Thoracic aorta (tissue), 2 donors: ENCODE data around the gene USP3. TPM values are rescaled to one million over a fixed set of nuclear protein-coding genes. Genes with fewer than 3 reads are reported as not detected.
"Not testable (repeated sequence)": the region's sequence is repeated elsewhere in the genome, so short reads cannot be mapped to it uniquely, and the experiment has no call there.

Source experiments
- ATAC-seq: fragments of 150-250 bp; one replicate; pipeline ENCODE4 v1.8.0; 2017; ENCODE audit warnings: low read depth; ENCODE audit not compliant: insufficient number of reproducible peaks, low FRiP score
- DNase-seq: peaks from one replicate; pipeline ENCODE4 v3.0.0-alpha.2; 2020; ENCODE audit warnings: low spot score
- H3K27ac ChIP-seq, 2 donors: fragments of 200-600 bp; sonication (generic); 1 replicate in 1 of 2; 2 replicates in 1 of 2; pipeline ENCODE4 v1.5.1; 2016; ENCODE audit warnings: mild to moderate bottlenecking in 2 of 2, moderate library complexity in 2 of 2
- H3K27me3 ChIP-seq: fragments of 200-600 bp; sonication (generic); replicated peaks from 2 replicates; pipeline ENCODE4 v1.6.0; 2016; ENCODE audit warnings: mild to moderate bottlenecking; ENCODE audit not compliant: insufficient read depth
- H3K36me3 ChIP-seq: fragments of 200-600 bp; sonication (generic); one replicate; pipeline ENCODE4 v1.5.1; 2016
- H3K4me1 ChIP-seq, 2 donors: fragments of 200-600 bp; sonication (generic); 1 replicate in 1 of 2; 2 replicates in 1 of 2; pipeline versions ENCODE4 v1.5.1 to v1.6.0; 2016; ENCODE audit warnings: low read depth in 2 of 2, mild to moderate bottlenecking in 1 of 2; ENCODE audit not compliant: control insufficient read depth in 1 of 2
- H3K4me3 ChIP-seq: fragments of 200-600 bp; sonication (generic); 2 replicates; pipeline ENCODE4 v1.5.1; 2016; ENCODE audit warnings: mild to moderate bottlenecking
- H3K9me3 ChIP-seq: fragments of 200-600 bp; sonication (generic); 2 replicates; pipeline ENCODE4 v1.5.1; 2016
- CTCF ChIP-seq: fragments of 200-600 bp; sonication (generic); IDR thresholded peaks from one replicate; pipeline ENCODE4 v1.5.1; 2019; ENCODE audit warnings: antibody characterized with exemption
- total RNA-seq, 2 donors: library from RNA; depleted of rRNA; stranded (reverse); fragments of >200 nt; gene quantifications; one replicate each; pipeline versions ENCODE4 v1.1.0 to v1.2.3, GENCODE V29; 2016

USP3 gene
- total RNA-seq, 2 donors from 2014 or later = 37.8 to 54.4 TPM

- Histone ChIP-seq H3K27me3 (no peaks in the 10 kb centered on the region), H3K4me1 (peaks cover 4 to 18% of the 10 kb centered on the region in 2 donors), H3K4me3 (no peak overlapping the region), H3K9me3 (no peaks in the 10 kb centered on the region), H3K27ac (peak overlapping the region; percentile 38 to 43), H3K36me3 (peaks cover 13% of the 10 kb centered on the region)
- ATAC-seq = peak; percentile 88
- TF ChIP-seq CTCF = peak; percentile 70
- DNase-seq = no peak
Observed at GRCh38 chr15:63610209-63610841, 105.9 kb downstream of the USP3 start.

- peak overlapping the region; percentile 38 to 43 for H3K27ac ChIP-seq
- no peak overlapping the region for H3K4me3 ChIP-seq
- H3K36me3 ChIP-seq = peaks cover 17% of the 10 kb centered on the region
- DNase-seq (no peak), ATAC-seq (no peak)
- H3K9me3 ChIP-seq = no peaks in the 10 kb centered on the region
- H3K27me3 ChIP-seq = no peaks in the 10 kb centered on the region
- TF ChIP-seq CTCF = no peak
- H3K4me1 ChIP-seq = peaks cover 4 to 18% of the 10 kb centered on the region in 2 donors
Observed at GRCh38 chr15:63611177-63611576, 106.8 kb downstream of the USP3 start.

GRCh38 chr15:63612300-63612699 lies 107.9 kb downstream of the USP3 start:
- H3K36me3 ChIP-seq = peaks cover 20% of the 10 kb centered on the region
- no peak for DNase-seq
- no peaks in the 10 kb centered on the region for H3K9me3 ChIP-seq
- ATAC-seq = no peak
- H3K27me3 ChIP-seq = no peaks in the 10 kb centered on the region
- peaks cover 4 to 18% of the 10 kb centered on the region in 2 donors for H3K4me1 ChIP-seq
- H3K27ac ChIP-seq = no peak overlapping the region
- no peak for TF ChIP-seq CTCF
- no peak overlapping the region for H3K4me3 ChIP-seq

GRCh38 chr15:63615935-63616334 lies 111.5 kb downstream of the USP3 start:
- TF ChIP-seq CTCF = no peak
- DNase-seq (no peak), ATAC-seq (no peak)
- H3K27me3 ChIP-seq = no peaks in the 10 kb centered on the region
- peaks cover 0 to 5% of the 10 kb centered on the region in 2 donors for H3K4me1 ChIP-seq
- H3K36me3 ChIP-seq = peaks cover 11% of the 10 kb centered on the region
- no peaks in the 10 kb centered on the region for H3K9me3 ChIP-seq
- no peak overlapping the region for H3K27ac ChIP-seq
- no peak overlapping the region for H3K4me3 ChIP-seq

- not testable (repeated sequence) for H3K4me1 ChIP-seq, DNase-seq, H3K9me3 ChIP-seq, H3K4me3 ChIP-seq, H3K27me3 ChIP-seq, H3K27ac ChIP-seq, ATAC-seq
- peaks cover 11% of the 10 kb centered on the region for H3K36me3 ChIP-seq
Observed at GRCh38 chr15:63617147-63617546, 112.8 kb downstream of the USP3 start.

- DNase-seq, ATAC-seq, H3K4me1 ChIP-seq, H3K9me3 ChIP-seq, H3K27me3 ChIP-seq, H3K4me3 ChIP-seq, H3K27ac ChIP-seq: not testable (repeated sequence)
- H3K36me3 ChIP-seq = peaks cover 11% of the 10 kb centered on the region
Observed at GRCh38 chr15:63617627-63618026, 113.2 kb downstream of the USP3 start.

- not testable (repeated sequence) for H3K9me3 ChIP-seq, ATAC-seq, H3K27ac ChIP-seq, H3K27me3 ChIP-seq, H3K4me3 ChIP-seq, DNase-seq
- Histone ChIP-seq H3K4me1 (peaks cover 0 to 14% of the 10 kb centered on the region in 2 donors), H3K36me3 (peaks cover 18% of the 10 kb centered on the region)
Observed at GRCh38 chr15:63620760-63621159, 116.4 kb downstream of the USP3 start.
